GM23248 (cell line): Measurements from ENCODE around the gene SERPINB4.

Experiments
- EZH2 ChIP-seq: fragments of 200-600 bp; sonication (generic); IDR thresholded peaks from 2 replicates; pipeline ENCODE4 v1.6.1; 2018; ENCODE audit warnings: antibody characterized with exemption, mild to moderate bottlenecking; ENCODE audit not compliant: insufficient read depth, poor library complexity, severe bottlenecking
- EZH2phosphoT487 ChIP-seq: fragments of 200-600 bp; sonication (generic); IDR thresholded peaks from 2 replicates; pipeline ENCODE4 v1.6.1; 2018; ENCODE audit warnings: antibody characterized with exemption, moderate library complexity, mild to moderate bottlenecking, low read depth; ENCODE audit not compliant: insufficient read depth

DNA sequence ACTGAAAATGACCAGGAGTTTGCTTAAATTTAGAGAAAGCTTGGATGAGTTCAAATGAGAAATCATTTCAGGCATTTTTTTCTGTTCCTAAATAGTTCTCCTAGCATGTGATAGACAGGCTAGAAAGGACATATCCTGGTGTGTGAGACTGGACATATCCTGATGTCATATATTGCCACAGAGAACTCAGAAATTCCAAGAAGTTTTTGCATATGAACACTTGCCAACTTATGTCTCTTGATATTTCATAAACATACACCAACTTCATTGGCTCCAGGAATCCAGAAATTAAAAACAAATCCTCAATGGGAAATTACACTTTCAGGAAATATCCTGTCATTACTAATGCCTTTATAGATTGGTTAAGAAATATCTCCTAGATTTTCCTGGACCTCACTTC lies 2.9 kb upstream of the SERPINB4 start:
- TF ChIP-seq EZH2: no peak
- no peak for TF ChIP-seq EZH2phosphoT487
